Measurements from ENCODE around the gene CCDC146. TPM values are rescaled to one million over a fixed set of nuclear protein-coding genes. Genes with fewer than 3 reads are reported as not detected.
"Not testable (repeated sequence)": the region's sequence is repeated elsewhere in the genome, so short reads cannot be mapped to it uniquely, and the experiment has no call there.

The CCDC146 gene, protein sequence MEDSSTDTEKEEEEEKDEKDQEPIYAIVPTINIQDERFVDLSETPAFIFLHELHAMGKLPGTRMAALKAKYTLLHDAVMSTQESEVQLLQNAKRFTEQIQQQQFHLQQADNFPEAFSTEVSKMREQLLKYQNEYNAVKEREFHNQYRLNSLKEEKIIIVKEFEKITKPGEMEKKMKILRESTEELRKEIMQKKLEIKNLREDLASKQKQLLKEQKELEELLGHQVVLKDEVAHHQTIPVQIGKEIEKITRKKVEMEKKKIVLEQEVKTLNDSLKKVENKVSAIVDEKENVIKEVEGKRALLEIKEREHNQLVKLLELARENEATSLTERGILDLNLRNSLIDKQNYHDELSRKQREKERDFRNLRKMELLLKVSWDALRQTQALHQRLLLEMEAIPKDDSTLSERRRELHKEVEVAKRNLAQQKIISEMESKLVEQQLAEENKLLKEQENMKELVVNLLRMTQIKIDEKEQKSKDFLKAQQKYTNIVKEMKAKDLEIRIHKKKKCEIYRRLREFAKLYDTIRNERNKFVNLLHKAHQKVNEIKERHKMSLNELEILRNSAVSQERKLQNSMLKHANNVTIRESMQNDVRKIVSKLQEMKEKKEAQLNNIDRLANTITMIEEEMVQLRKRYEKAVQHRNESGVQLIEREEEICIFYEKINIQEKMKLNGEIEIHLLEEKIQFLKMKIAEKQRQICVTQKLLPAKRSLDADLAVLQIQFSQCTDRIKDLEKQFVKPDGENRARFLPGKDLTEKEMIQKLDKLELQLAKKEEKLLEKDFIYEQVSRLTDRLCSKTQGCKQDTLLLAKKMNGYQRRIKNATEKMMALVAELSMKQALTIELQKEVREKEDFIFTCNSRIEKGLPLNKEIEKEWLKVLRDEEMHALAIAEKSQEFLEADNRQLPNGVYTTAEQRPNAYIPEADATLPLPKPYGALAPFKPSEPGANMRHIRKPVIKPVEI
- 20.6 TPM for total RNA-seq

DNA sequence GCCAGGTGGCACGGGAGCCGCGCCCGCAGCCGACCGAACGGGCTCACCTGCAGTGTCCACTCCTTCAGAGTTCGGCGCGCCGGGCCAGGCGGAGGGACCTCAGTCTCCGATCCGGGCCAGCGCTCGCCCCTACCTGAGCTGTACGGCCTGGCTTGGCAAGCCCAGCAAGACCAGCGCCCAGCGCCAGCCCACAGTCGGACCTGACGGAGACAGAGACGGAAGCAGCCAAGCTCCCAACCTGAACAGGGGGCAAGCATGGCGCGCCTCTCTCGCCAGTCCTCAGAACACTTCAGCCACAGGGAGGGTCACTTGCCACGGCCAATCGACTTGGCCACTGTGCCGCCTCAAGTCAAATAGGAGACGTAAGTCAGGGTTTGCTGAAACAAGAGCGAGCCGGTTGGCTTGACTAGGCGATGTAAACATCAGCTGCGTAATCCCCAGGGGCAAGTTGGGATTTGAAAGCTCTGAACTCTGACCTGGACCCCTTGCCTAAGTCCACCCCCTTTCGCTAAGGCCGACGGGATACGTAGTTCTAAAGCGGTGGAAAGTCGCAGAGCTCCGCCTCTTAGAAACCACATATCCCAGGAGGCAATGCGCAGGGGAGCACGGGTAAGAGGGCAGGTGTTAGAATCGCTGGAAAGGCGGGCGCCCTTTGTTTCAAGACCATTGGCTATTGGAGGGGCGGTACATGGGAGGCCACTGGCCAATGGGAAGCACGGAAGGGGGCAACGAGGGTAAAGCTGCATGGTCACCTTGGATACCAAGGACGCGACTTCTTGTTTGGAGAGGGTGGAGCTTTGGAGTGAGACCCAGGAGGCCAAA, at the start of gene CCDC146:
Gene CCDC146 (plus strand): TSS at position 756 of the 822 bp plus-strand sequence. CDS start 45,054 bp downstream, outside the sequence.
- H3K36me3 ChIP-seq; H3K9me3 ChIP-seq; H3K27me3 ChIP-seq; intact Hi-C loops (cut with DNase I): not testable (repeated sequence)
- H3K27ac ChIP-seq: peak within 1 kb of the TSS; percentile 72
- peak within 1 kb of the TSS; percentile 61 to 73 for H3K4me3 ChIP-seq
- TF ChIP-seq POLR2AphosphoS5 (IDR thresholded peaks at IDR 0.05; ENCODE audit: insufficient read depth in 1 of 2, low read depth in 1 of 2): peak; percentile 56 to 96
- H3K4me1 ChIP-seq: peaks cover 23% of the 10 kb centered on the region
- DNase-seq (ENCODE audit: extremely low spot score in 2 of 2): peak; percentile 98 to 100

DNA sequence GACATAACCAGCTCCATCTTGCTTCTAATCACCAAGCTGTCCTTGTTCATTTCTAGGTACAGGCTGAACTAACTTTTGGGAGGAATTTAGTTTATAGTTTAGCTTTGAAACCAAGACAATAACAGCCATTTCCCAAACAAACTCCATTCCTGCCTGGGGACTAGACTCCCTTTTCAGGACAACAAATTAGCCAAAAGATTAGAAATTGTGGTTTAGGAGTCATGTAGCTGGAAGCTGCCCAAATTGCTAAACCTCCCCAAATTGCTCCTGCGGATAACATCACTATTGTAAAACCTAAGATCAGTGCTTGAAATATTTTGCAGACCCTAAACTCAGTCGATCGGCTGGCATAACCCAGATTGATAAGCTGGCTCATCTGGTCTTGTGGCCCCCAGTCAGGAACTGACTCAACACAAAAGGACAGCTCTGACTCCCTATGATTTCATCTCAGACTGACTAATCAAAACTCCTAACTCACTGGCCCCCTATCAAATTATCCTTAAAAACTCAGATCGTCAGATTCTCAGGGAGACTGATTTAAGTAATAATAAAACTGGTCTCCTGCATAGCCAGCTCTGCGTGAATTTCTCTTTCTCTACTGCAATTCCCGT, 47.5 kb upstream of the CCDC146 start:
- intact Hi-C loops (cut with DNase I); H3K4me1 ChIP-seq; H3K4me3 ChIP-seq; H3K36me3 ChIP-seq; H3K9me3 ChIP-seq; H3K27me3 ChIP-seq; DNase-seq (ENCODE audit: extremely low spot score in 2 of 2); H3K27ac ChIP-seq: not testable (repeated sequence)

DNA sequence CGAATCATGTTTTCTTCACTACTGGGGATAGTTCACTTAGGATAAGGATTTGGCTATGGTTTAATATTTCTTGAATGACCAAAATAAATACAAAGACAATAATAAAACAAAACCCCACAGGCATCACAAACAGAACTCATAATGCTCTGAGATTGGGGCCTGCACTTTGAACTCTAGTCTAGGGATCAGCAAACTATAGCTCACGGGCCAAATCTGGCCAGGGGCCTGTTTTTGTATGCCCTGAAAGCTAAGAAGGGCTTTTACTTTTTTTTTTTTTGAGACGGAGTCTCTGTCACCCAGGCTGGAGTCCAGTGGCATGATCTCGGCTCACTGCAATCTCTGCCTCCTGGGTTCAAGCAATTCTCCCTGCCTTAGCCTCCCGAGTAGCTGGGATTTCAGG, 45.4 kb upstream of the CCDC146 start:
- intact Hi-C loops (cut with DNase I); H3K9me3 ChIP-seq; DNase-seq (ENCODE audit: extremely low spot score in 2 of 2); H3K4me1 ChIP-seq; H3K36me3 ChIP-seq; H3K4me3 ChIP-seq; H3K27me3 ChIP-seq; H3K27ac ChIP-seq: not testable (repeated sequence)

DNA sequence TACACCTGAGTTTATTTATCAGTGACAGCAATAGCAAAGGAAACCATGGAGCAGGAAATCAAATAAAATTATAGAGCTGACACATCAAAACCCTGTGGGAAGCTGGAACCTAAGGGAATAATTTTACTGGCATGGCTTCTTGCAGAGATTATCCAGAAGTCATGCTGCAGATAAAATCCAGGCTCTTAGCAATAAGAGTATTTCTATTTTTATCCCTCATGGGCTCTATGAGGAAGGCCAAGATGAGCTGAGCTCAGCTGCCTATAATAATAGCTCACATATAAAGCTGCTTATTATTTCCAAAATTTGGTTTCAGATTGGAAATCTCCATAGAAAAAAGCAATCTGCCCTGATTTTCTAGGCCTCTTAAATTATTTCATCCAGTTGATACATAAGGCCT, 43.3 kb upstream of the CCDC146 start:
- intact Hi-C loops (cut with DNase I); H3K27me3 ChIP-seq; H3K36me3 ChIP-seq; H3K9me3 ChIP-seq; H3K27ac ChIP-seq; DNase-seq (ENCODE audit: extremely low spot score in 2 of 2); H3K4me1 ChIP-seq; H3K4me3 ChIP-seq: not testable (repeated sequence)

DNA sequence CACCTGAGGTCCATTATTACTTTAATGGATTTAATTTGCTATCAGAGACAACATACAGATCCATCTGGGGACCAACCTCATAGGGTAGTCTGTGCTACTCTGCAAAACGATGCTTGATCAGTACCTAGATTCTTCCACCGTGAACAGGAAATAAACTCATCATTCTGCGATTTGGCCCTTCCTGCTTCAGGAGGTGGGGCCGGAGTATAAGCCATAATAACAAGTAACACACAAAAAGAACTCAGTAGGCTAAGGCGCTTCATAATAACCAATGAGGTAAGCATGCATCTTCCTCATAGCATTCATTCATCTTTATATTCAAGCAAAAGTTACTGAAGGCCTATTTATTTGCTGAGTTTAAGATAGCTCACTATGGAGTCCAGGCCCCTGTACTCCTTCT, 42.8 kb upstream of the CCDC146 start:
- H3K4me3 ChIP-seq; intact Hi-C loops (cut with DNase I); H3K36me3 ChIP-seq; H3K27ac ChIP-seq; H3K27me3 ChIP-seq; DNase-seq (ENCODE audit: extremely low spot score in 2 of 2); H3K9me3 ChIP-seq; H3K4me1 ChIP-seq: not testable (repeated sequence)

DNA sequence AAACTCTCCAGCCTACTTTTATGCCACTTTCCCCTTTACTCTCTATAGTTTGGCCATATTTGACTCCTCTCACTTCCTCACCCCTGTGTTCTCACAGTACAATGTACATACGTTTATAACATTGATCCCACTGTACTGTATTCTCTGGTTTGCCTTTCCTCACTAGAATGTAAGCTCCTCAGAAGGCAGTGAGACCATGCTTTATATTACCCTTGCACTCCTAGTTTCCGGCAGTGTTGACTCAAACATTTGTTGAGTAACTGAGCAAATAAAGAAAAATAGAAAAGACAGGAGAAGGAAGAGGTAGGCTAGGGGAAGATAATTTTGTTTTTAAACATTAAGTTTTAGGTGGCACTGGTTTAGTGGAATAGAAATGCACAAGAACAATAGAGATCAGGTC, 42.2 kb upstream of the CCDC146 start:
- H3K27ac ChIP-seq; H3K36me3 ChIP-seq; H3K4me3 ChIP-seq; H3K4me1 ChIP-seq; intact Hi-C loops (cut with DNase I); DNase-seq (ENCODE audit: extremely low spot score in 2 of 2); H3K9me3 ChIP-seq; H3K27me3 ChIP-seq: not testable (repeated sequence)

DNA sequence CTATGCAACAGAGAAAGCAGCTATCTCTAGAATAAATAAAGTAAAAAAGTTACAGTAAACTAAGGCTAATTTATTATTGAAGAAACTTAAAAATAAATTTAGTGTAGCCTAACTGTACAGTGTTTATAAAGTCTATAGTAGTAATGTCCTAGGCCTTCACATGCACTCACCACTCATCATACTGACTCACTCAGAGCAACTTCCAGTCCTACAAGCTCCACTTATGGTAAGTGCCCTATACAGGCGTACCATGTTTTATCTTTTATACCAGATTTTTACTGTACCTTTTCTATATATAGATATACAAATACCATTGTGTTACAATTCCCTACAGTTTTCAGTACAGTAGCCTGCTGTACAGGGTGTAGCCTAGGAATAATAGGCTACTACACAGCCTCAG, 40.2 kb upstream of the CCDC146 start:
- intact Hi-C loops (cut with DNase I); H3K36me3 ChIP-seq; H3K4me3 ChIP-seq; H3K4me1 ChIP-seq; H3K27ac ChIP-seq; H3K27me3 ChIP-seq; DNase-seq (ENCODE audit: extremely low spot score in 2 of 2); H3K9me3 ChIP-seq: not testable (repeated sequence)

DNA sequence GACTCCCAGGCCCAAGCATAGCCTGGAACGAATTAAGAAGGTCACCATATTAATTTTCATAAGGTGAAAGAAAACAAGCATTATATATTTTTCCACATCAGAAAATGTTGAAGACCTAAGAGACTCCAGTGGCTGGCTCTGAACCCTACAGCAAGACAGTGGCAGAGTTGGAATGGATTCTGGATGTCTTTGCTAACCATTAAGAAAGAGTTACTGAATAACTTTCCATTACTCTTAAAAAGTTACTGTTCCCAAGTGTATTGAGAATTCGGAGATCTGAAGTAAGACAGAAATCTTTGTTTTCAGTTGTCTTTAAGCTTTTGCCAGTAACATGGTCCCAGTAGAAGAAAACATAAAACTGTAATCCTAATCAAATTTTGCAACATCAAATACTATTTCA, 30.1 kb upstream of the CCDC146 start:
- H3K4me3 ChIP-seq; intact Hi-C loops (cut with DNase I); H3K36me3 ChIP-seq; H3K4me1 ChIP-seq; H3K27ac ChIP-seq; H3K27me3 ChIP-seq; H3K9me3 ChIP-seq; DNase-seq (ENCODE audit: extremely low spot score in 2 of 2): not testable (repeated sequence)

DNA sequence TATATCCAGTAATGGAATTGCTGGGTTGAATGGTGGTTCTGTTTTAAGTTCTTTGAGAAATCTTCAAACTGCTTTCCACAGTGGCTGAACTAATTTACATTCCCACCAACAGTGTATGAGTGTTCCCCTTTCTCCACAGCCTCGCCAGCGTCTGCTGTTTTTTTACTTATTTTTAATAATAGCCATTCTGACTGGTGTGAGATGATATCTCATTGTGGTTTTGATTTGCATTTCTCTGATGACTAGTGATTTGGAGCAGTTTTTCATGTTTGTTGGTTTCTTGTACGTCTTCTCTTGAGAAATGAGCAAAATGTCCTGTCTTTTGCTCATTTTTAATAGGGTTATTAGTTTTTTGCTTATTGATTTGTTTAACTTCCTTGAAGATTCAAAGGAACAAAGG, 21.9 kb upstream of the CCDC146 start:
- intact Hi-C loops (cut with DNase I); H3K4me3 ChIP-seq; H3K9me3 ChIP-seq; H3K27ac ChIP-seq; H3K36me3 ChIP-seq; H3K4me1 ChIP-seq; H3K27me3 ChIP-seq; DNase-seq (ENCODE audit: extremely low spot score in 2 of 2): not testable (repeated sequence)

DNA sequence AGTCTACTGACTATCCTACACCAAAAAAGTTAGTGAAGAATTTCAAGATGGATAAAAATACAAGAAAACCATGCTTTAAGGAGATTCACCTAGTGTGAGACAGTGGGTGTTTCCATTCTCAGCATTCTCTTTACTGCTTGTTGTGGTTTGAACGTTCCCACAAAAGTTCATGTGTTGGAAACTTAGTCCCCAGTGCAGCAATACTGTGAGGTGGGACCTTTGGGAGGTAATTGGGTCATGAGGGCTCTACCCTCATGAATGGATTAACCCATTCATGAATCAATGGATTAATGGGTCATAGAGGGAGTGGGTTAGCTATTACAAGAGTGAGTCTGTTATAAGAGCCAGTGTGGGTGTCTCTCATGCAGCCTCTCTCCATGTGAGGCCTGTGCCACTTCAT, 21.2 kb upstream of the CCDC146 start:
- H3K4me1 ChIP-seq; H3K36me3 ChIP-seq; H3K27ac ChIP-seq; DNase-seq (ENCODE audit: extremely low spot score in 2 of 2); H3K27me3 ChIP-seq; H3K4me3 ChIP-seq; H3K9me3 ChIP-seq; intact Hi-C loops (cut with DNase I): not testable (repeated sequence)

DNA sequence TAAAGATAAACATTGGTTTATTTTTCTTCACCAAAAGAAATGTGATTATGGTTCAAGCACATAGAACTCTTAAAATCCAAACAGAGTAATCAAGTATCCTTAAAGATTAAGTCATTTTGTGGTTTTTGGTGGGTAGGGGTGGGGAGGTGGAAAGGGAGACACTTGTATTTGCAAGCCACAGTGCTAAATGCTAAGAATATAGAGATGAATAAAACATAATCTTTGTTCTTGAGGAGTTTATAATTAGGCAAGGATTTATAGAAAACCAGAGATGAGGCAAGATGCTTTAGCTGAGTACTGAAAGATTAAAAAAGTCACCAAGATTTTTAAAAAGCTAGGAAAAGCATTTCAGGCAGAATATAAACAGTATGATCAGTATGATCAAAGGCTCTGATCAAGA, 19.7 kb upstream of the CCDC146 start:
- H3K9me3 ChIP-seq; intact Hi-C loops (cut with DNase I); H3K27ac ChIP-seq; H3K4me3 ChIP-seq; H3K36me3 ChIP-seq; H3K27me3 ChIP-seq; H3K4me1 ChIP-seq; DNase-seq (ENCODE audit: extremely low spot score in 2 of 2): not testable (repeated sequence)

DNA sequence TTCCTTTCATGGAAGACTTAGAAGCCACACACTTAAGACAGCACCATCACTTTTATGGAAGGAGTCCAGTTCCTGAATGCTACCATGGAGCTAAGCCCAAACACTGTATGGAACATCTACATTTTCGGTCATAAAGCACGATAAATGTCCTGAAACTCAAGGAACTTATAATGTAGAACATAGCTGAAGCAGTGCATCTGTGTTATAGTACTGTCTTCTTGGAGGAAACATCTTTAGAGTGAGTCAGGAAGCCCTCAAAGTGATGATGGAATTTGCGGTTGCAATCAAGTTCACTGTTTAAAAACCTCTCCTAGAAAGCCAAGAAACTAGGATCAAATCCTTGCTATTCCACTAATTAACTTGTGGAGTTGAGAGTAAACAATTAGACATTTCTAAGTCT, 16.5 kb upstream of the CCDC146 start:
- H3K4me1 ChIP-seq; H3K27ac ChIP-seq; intact Hi-C loops (cut with DNase I); H3K27me3 ChIP-seq; H3K36me3 ChIP-seq; H3K4me3 ChIP-seq; DNase-seq (ENCODE audit: extremely low spot score in 2 of 2); H3K9me3 ChIP-seq: not testable (repeated sequence)

All from vagina (tissue), 2 donors.